Neural cell (in vitro differentiated cells): ENCODE data around the gene HAND2. TPM values are rescaled to one million over a fixed set of nuclear protein-coding genes. Genes with fewer than 3 reads are reported as not detected.

Experiments used
- H2AFZ ChIP-seq: fragments of 200-600, 300-800 bp; sonication (generic), shearing (Covaris generic); 2 replicates; pipeline ENCODE4 v1.6.0; 2014; ENCODE audit warnings: low read depth, mild to moderate bottlenecking, antibody characterized with exemption, low read length, moderate library complexity
- H3F3A ChIP-seq: fragments of 200-600 bp; shearing (Covaris generic); 2 replicates; pipeline ENCODE4 v1.6.1; 2016; ENCODE audit warnings: mild to moderate bottlenecking, moderate library complexity, mixed read lengths, antibody characterized with exemption, low read length; ENCODE audit not compliant: insufficient read depth, poor library complexity, severe bottlenecking
- H3K27ac ChIP-seq: fragments of 200-600, 300-800 bp; sonication (generic), shearing (Covaris generic); 2 replicates; pipeline ENCODE4 v1.5.1; 2014; ENCODE audit warnings: mild to moderate bottlenecking, low read length, moderate library complexity
- H3K27me3 ChIP-seq: fragments of 300-800, 200-600 bp; sonication (generic), shearing (Covaris generic); 2 replicates; pipeline ENCODE4 v1.6.0; 2014; ENCODE audit warnings: mild to moderate bottlenecking, low read depth, low read length, moderate library complexity; ENCODE audit not compliant: insufficient read depth
- H3K36me3 ChIP-seq: fragments of 300-800, 200-600 bp; sonication (generic), shearing (Covaris generic); 2 replicates; pipeline ENCODE4 v1.5.1; 2014; ENCODE audit warnings: mild to moderate bottlenecking, antibody characterized with exemption, low read length, moderate library complexity; ENCODE audit not compliant: insufficient read depth
- H3K4me2 ChIP-seq: fragments of 300-800, 200-600 bp; sonication (generic), shearing (Covaris generic); 2 replicates; pipeline ENCODE4 v1.6.0; 2014; ENCODE audit warnings: mild to moderate bottlenecking, low read length
- H3K4me3 ChIP-seq: fragments of 300-800, 200-600 bp; sonication (generic), shearing (Covaris generic); 2 replicates; pipeline ENCODE4 v1.5.1; 2014; ENCODE audit warnings: mild to moderate bottlenecking, low read length, moderate library complexity
- H3K79me2 ChIP-seq: fragments of 200-600 bp; shearing (Covaris generic); replicated peaks from 2 replicates; pipeline ENCODE4 v1.6.0; 2014; ENCODE audit warnings: mild to moderate bottlenecking, low read length, moderate library complexity; ENCODE audit not compliant: insufficient read depth
- H3K9ac ChIP-seq: fragments of 300-800, 200-600 bp; sonication (generic), shearing (Covaris generic); 2 replicates; pipeline ENCODE4 v1.6.1; 2016; ENCODE audit warnings: mild to moderate bottlenecking, low read length, mixed read lengths
- H3K9me2 ChIP-seq: fragments of 200-600 bp; shearing (Covaris generic); 2 replicates; pipeline ENCODE4 v1.6.1; 2016; ENCODE audit warnings: mild to moderate bottlenecking, low read length, mixed read lengths; ENCODE audit not compliant: insufficient read depth
- H3K9me3 ChIP-seq: fragments of 200-600, 300-800 bp; sonication (generic), shearing (Covaris generic); 2 replicates; pipeline ENCODE4 v1.6.1; 2016; ENCODE audit warnings: mild to moderate bottlenecking, mixed run types, low read length, moderate library complexity, mixed read lengths
- H4K20me1 ChIP-seq: fragments of 200-600 bp; shearing (Covaris generic); 2 replicates; pipeline ENCODE4 v1.6.1; 2016; ENCODE audit warnings: mild to moderate bottlenecking, mixed run types; ENCODE audit not compliant: insufficient read depth
- EP300 ChIP-seq: fragments of 450-650 bp; conservative IDR thresholded peaks from 2 replicates; pipeline ENCODE4 v1.6.1; 2014; ENCODE audit warnings: antibody characterized with exemption, mild to moderate bottlenecking, moderate library complexity; ENCODE audit not compliant: poor library complexity, severe bottlenecking
- EZH2 ChIP-seq: fragments of 200-600, 300-800 bp; shearing (Covaris generic), sonication (generic); IDR thresholded peaks from 2 replicates; pipeline ENCODE4 v1.6.1; 2014; ENCODE audit warnings: antibody characterized with exemption, low read length, borderline replicate concordance, mild to moderate bottlenecking; ENCODE audit not compliant: insufficient read depth, poor library complexity, severe bottlenecking
- MXI1 ChIP-seq: fragments of 450-650 bp; conservative IDR thresholded peaks from 2 replicates; pipeline ENCODE4 v1.6.1; 2014; ENCODE audit warnings: antibody characterized with exemption, mild to moderate bottlenecking; ENCODE audit not compliant: poor library complexity, severe bottlenecking
- POLR2AphosphoS5 ChIP-seq: IDR thresholded peaks from 2 replicates; pipeline ENCODE4 v1.6.1; 2012
- RAD21 ChIP-seq: fragments of 450-650 bp; conservative IDR thresholded peaks from 2 replicates; pipeline ENCODE4 v1.6.1; 2014; ENCODE audit warnings: antibody characterized with exemption, mild to moderate bottlenecking, moderate library complexity
- SMC3 ChIP-seq: fragments of 450-650 bp; conservative IDR thresholded peaks from 2 replicates; pipeline ENCODE4 v1.6.1; 2014; ENCODE audit warnings: antibody characterized with exemption, mild to moderate bottlenecking, moderate library complexity; ENCODE audit not compliant: poor library complexity
- polyA plus RNA-seq: library from polyadenylated mRNA; depleted of rRNA; stranded (reverse); fragments of >200 nt; gene quantifications from 2 replicates; pipeline ENCODE4 v1.2.3, GENCODE V29; 2014
- TF ChIP-seq, protein P1 (sequence below): IDR thresholded peaks from 2 replicates; pipeline ENCODE4 v1.6.1; 2012; ENCODE audit warnings: borderline replicate concordance

The HAND2 gene
- polyA plus RNA-seq, 1 donor from 2014 or later, result not detected

DNA sequence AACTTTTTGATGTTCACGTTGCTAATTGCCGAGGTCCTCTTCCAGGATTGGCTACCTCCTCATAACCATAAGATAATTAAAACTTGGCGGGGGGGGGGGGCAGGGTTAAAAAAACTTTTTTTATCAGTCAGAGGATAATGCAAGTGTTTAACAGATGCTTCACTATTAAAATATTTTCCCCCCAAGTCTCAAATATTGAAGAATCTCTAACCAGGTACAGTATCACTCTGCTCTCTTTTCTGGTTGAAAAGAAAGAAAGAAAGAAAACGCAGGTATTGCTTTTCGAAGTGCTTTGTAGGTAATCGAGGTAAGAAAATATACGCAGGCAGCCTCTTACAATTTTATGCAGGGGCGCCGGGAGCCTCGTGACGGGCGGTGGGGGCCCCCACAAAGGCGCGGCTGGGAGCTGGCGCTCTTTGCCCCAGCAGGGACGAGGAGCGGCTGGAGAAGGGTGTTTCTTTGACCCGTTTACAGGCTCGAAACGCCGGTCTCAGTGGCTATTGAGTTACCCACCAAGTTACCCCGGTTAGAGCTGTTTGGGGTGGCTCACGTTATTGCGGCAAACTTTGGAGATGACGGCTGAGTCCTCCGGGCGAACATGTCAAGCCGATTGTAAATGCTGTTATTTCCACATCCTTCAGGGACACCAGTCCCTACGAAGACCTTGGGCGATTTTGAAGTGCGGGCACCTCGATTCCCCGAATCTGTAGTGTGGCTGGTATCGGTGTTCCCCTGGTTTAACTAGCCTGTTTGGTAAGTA is 477 bp upstream of the HAND2 start:
- Histone ChIP-seq H3K9me2 (no peaks in the 10 kb centered on the region), H3K4me2 (no peak overlapping the region), H3K27me3 (peaks cover 97% of the 10 kb centered on the region), H3K9ac (no peak overlapping the region), H3K79me2 (no peaks in the 10 kb centered on the region), H2AFZ (no peak overlapping the region), H3K27ac (no peak overlapping the region), H3F3A (no peaks in the 10 kb centered on the region), H3K4me3 (peak overlapping the region; percentile 62), H3K9me3 (peaks cover 6% of the 10 kb centered on the region), H4K20me1 (no peaks in the 10 kb centered on the region), H3K36me3 (no peaks in the 10 kb centered on the region)
- TF ChIP-seq POLR2AphosphoS5 (peak; percentile 31), MXI1 (no peak)

DNA sequence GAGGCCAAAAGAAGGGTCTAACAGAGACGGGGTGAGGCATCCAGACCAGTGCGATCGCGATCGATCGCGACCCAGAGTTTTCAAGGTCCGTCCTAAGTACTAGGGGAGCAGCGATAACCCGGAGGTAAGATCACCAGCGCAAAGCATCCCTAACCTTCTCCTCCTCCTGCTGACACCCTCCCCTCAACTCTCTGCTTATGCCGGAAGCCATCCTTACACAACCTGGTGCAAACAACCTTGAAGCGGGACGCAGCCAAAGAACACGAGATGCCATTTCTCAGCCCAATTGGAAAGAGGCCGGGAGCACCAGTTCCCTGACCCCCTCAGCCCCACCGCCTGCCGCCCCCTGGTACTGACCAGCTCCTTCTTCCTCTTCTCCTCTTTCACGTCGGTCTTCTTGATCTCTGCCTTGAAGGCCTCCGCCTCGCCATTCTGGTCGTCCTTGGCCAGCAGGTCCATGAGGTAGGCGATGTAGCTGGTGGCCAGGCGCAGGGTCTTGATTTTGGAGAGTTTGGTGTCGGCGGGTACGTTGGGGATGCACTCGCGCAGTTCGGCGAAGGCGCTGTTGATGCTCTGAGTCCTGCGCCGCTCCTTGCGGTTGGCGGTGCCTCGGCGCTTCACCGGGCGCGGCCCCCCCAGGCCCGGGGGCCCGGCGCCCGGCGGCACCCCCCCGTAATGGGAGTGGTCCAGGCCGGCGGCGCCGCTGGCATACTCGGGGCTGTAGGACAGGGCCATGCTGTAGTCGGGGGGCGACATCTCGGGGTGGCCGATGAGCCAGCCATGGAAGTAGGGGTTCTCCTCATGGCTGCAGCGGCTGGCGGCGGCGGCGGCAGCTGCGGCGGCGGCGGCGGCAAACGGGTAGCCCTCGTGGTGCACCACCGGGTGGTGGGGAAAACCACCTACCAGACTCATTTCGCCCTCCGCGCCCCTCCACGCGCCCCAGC is 1.4 kb downstream of the HAND2 start:
- no peaks in the 10 kb centered on the region for H3K79me2 ChIP-seq
- H3K9me3 ChIP-seq, result peaks cover 6% of the 10 kb centered on the region
- peak overlapping the region; percentile 31 for H3K4me3 ChIP-seq
- H2AFZ ChIP-seq, result no peak overlapping the region
- H3K27ac ChIP-seq, result no peak overlapping the region
- no peaks in the 10 kb centered on the region for H3K36me3 ChIP-seq
- H3K4me2 ChIP-seq, result no peak overlapping the region
- no peak overlapping the region for H3K9ac ChIP-seq
- no peak for TF ChIP-seq SMC3
- peak; percentile 96 for TF ChIP-seq EZH2
- TF ChIP-seq, protein P1, sequence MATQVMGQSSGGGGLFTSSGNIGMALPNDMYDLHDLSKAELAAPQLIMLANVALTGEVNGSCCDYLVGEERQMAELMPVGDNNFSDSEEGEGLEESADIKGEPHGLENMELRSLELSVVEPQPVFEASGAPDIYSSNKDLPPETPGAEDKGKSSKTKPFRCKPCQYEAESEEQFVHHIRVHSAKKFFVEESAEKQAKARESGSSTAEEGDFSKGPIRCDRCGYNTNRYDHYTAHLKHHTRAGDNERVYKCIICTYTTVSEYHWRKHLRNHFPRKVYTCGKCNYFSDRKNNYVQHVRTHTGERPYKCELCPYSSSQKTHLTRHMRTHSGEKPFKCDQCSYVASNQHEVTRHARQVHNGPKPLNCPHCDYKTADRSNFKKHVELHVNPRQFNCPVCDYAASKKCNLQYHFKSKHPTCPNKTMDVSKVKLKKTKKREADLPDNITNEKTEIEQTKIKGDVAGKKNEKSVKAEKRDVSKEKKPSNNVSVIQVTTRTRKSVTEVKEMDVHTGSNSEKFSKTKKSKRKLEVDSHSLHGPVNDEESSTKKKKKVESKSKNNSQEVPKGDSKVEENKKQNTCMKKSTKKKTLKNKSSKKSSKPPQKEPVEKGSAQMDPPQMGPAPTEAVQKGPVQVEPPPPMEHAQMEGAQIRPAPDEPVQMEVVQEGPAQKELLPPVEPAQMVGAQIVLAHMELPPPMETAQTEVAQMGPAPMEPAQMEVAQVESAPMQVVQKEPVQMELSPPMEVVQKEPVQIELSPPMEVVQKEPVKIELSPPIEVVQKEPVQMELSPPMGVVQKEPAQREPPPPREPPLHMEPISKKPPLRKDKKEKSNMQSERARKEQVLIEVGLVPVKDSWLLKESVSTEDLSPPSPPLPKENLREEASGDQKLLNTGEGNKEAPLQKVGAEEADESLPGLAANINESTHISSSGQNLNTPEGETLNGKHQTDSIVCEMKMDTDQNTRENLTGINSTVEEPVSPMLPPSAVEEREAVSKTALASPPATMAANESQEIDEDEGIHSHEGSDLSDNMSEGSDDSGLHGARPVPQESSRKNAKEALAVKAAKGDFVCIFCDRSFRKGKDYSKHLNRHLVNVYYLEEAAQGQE, result no peak
- TF ChIP-seq POLR2AphosphoS5, result peak; percentile 4
- no peak for TF ChIP-seq RAD21
- TF ChIP-seq EP300, result no peak
- H3K9me2 ChIP-seq, result no peaks in the 10 kb centered on the region
- H3F3A ChIP-seq, result no peaks in the 10 kb centered on the region
- peaks cover 97% of the 10 kb centered on the region for H3K27me3 ChIP-seq
- H4K20me1 ChIP-seq, result no peaks in the 10 kb centered on the region
